Mucosa of gallbladder (tissue), 1 donor: Measurements from ENCODE around the gene MTHFD2. TPM values are rescaled to one million over a fixed set of nuclear protein-coding genes. Genes with fewer than 3 reads are reported as not detected.

Experiments
- DNase-seq: peaks from one replicate; pipeline ENCODE4 v3.0.0-alpha.2; 2020; ENCODE audit warnings: low spot score
- total RNA-seq: library from RNA; stranded (reverse); gene quantifications from one replicate; pipeline ENCODE4 v1.2.1, GENCODE V29; 2021
- donor health status: DM: no; HTN: no; CAD: no.

Gene MTHFD2
- total RNA-seq, 1 donor from 2014 or later = 26.2 TPM

DNA sequence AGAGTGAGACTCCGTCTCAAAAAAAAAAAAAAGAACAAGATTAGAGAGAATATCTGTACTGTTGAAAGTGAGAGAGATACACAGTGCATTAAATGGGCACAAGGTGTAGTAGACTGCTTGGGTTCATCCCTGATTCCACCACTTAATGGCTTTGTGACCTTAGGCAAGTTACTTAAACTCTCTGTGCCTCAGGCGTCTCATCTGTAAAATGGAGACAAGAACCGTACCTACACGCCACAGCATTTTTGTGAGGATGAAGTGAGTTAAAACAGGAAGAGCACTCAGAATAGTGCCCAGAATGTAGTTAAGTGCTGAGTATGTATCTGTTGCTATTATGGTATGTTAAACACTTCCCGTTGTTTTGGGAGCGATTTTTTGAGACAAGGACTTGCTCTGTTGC lies 64.3 kb downstream of the MTHFD2 start:
- DNase-seq = no peak

DNA sequence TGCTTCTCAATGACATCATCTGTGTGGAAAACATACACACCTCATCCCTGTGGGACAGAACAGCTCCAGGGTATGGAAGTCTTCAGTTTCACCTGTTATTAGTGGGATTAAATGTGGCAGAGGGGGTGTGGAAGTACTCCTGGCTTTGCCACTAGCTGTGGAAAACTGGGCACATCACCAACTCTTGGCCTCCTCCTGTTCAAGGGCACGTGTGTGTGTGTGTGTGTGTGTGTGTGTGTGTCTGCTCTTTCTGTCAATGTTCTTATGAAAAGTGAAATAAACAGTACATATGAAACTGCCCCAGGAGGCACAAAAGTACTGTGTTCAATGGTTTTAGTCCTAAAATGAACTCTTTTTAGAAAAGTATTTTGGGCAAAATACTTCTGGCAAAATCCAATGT lies 65.9 kb downstream of the MTHFD2 start:
- no peak for DNase-seq

- peak; percentile 65 for DNase-seq
Observed at GRCh38 chr2:74267068-74267467, 68.7 kb downstream of the MTHFD2 start.

Other genes starting within 250 kb of the MTHFD2 start
- 19.3 TPM for gene TET3, start 213.7 kb upstream of the MTHFD2 start, total RNA-seq
- 25.2 TPM for gene BOLA3, start 50.7 kb upstream of the MTHFD2 start, total RNA-seq
- 119 TPM for gene MOB1A, start 19.7 kb upstream of the MTHFD2 start, total RNA-seq
- gene SLC4A5, start 144.8 kb downstream of the MTHFD2 start, total RNA-seq = 4.7 TPM
- gene DCTN1, start 181.7 kb downstream of the MTHFD2 start, total RNA-seq = 171 TPM
- gene C2orf81, start 223.0 kb downstream of the MTHFD2 start, total RNA-seq = 12.9 TPM
- 38.1 TPM for gene WDR54, start 223.1 kb downstream of the MTHFD2 start, total RNA-seq
- 86.4 TPM for gene RTKN, start 243.3 kb downstream of the MTHFD2 start, total RNA-seq